Stimulated activated CD8-positive, alpha-beta memory T cell treated with anti-CD3 and anti-CD28 coated beads, Interleukin-12 subunit alpha, Interleukin-12 subunit beta, amount 100 ng/mL, for 24 hours (primary cell): ENCODE measurements around the gene ACYP2.
"Not testable (repeated sequence)": the region's sequence is repeated elsewhere in the genome, so short reads cannot be mapped to it uniquely, and the experiment has no call there.

ENCODE experiments used
- DNase-seq: peaks from one replicate; pipeline ENCODE4 v3.0.0-alpha.2; 2020; ENCODE audit errors: extremely low read depth

The ACYP2 gene

GRCh38 chr2:54097124-54097523, 18.3 kb upstream of the ACYP2 start:
- no peak for DNase-seq

GRCh38 chr2:54099370-54099769, 16.0 kb upstream of the ACYP2 start:
- DNase-seq: no peak

GRCh38 chr2:54099829-54100585, 15.4 kb upstream of the ACYP2 start:
- no peak for DNase-seq

GRCh38 chr2:54100772-54101171, 14.6 kb upstream of the ACYP2 start:
- DNase-seq: no peak

GRCh38 chr2:54103454-54104314, 11.7 kb upstream of the ACYP2 start:
- no peak for DNase-seq

- no peak for DNase-seq
Measured at GRCh38 chr2:54106631-54107454, 8.6 kb upstream of the ACYP2 start.

- DNase-seq: no peak
Measured at GRCh38 chr2:54107455-54107764, 8.0 kb upstream of the ACYP2 start.

GRCh38 chr2:54107903-54108615, 7.4 kb upstream of the ACYP2 start:
- DNase-seq: no peak

GRCh38 chr2:54109848-54110247, 5.6 kb upstream of the ACYP2 start:
- DNase-seq: no peak

- DNase-seq: not testable (repeated sequence)
Measured at GRCh38 chr2:54114479-54114878, 936 bp upstream of the ACYP2 start.

- no peak for DNase-seq
Measured at GRCh38 chr2:54114936-54115283, 505 bp upstream of the ACYP2 start.

- DNase-seq: not testable (repeated sequence)
Measured at GRCh38 chr2:54116598-54116997, 1.2 kb downstream of the ACYP2 start.

- DNase-seq: no peak
Measured at GRCh38 chr2:54120950-54121349, 5.5 kb downstream of the ACYP2 start.

- no peak for DNase-seq
Measured at GRCh38 chr2:54122171-54122935, 6.9 kb downstream of the ACYP2 start.

- DNase-seq: no peak
Measured at GRCh38 chr2:54122939-54123338, 7.5 kb downstream of the ACYP2 start.

- DNase-seq: not testable (repeated sequence)
Measured at GRCh38 chr2:54127174-54127573, 11.8 kb downstream of the ACYP2 start.

- no peak for DNase-seq
Measured at GRCh38 chr2:54133056-54133455, 17.6 kb downstream of the ACYP2 start.

GRCh38 chr2:54139210-54139609, 23.8 kb downstream of the ACYP2 start:
- no peak for DNase-seq

GRCh38 chr2:54143780-54144179, 28.4 kb downstream of the ACYP2 start:
- no peak for DNase-seq

GRCh38 chr2:54148391-54148790, 33.0 kb downstream of the ACYP2 start:
- DNase-seq: no peak
